Endothelial cell (in vitro differentiated cells): Measurements from ENCODE around the gene TMPO. TPM values are rescaled to one million over a fixed set of nuclear protein-coding genes. Genes with fewer than 3 reads are reported as not detected.
"Not testable (repeated sequence)": the region's sequence is repeated elsewhere in the genome, so short reads cannot be mapped to it uniquely, and the experiment has no call there.

Source experiments
- DNase-seq: peaks from one replicate; pipeline ENCODE4 v3.0.0; 2021; ENCODE audit warnings: low spot score
- H3K27ac Mint-ChIP-seq: one replicate; pipeline ENCODE4 v1.8.0; 2021; ENCODE audit warnings: mixed read lengths, inconsistent platforms; ENCODE audit not compliant: unreplicated experiment
- H3K27me3 Mint-ChIP-seq: one replicate; pipeline ENCODE4 v1.8.0; 2021; ENCODE audit warnings: mild to moderate bottlenecking, moderate library complexity, mixed read lengths, inconsistent platforms; ENCODE audit not compliant: unreplicated experiment
- H3K36me3 Mint-ChIP-seq: one replicate; pipeline ENCODE4 v1.8.0; 2021; ENCODE audit warnings: mild to moderate bottlenecking, low read depth, mixed read lengths, inconsistent platforms; ENCODE audit not compliant: unreplicated experiment
- H3K4me1 Mint-ChIP-seq: one replicate; pipeline ENCODE4 v1.8.0; 2021; ENCODE audit warnings: mild to moderate bottlenecking, mixed read lengths, inconsistent platforms; ENCODE audit not compliant: unreplicated experiment
- H3K4me3 Mint-ChIP-seq: one replicate; pipeline ENCODE4 v1.8.0; 2021; ENCODE audit warnings: mild to moderate bottlenecking, mixed read lengths, inconsistent platforms; ENCODE audit not compliant: unreplicated experiment
- H3K9me3 Mint-ChIP-seq: one replicate; pipeline ENCODE4 v1.8.0; 2021; ENCODE audit warnings: mixed read lengths, inconsistent platforms; ENCODE audit not compliant: unreplicated experiment
- CTCF ChIP-seq: fragments of 200-600 bp; sonication (generic); IDR thresholded peaks from one replicate; pipeline ENCODE4 v1.5.0; 2021; ENCODE audit warnings: antibody characterized with exemption; ENCODE audit not compliant: unreplicated experiment
- total RNA-seq: library from RNA; stranded (reverse); fragmentation: NEBNext Ultra II Directional; extraction: Animal tissue kit (Norgen Biotek cat#: 25700); gene quantifications from one replicate; pipeline ENCODE4 v1.2.1, GENCODE V29; 2021; ENCODE audit not compliant: unreplicated experiment

The TMPO gene
- total RNA-seq, 1 donor from 2014 or later = 125 TPM

- Mint-ChIP-seq H3K9me3 (no peaks in the 10 kb centered on the region), H3K4me1 (peaks cover 18% of the 10 kb centered on the region), H3K36me3 (no peaks in the 10 kb centered on the region), H3K4me3 (no peak overlapping the region), H3K27me3 (peaks cover 1% of the 10 kb centered on the region), H3K27ac (no peak overlapping the region)
- no peak for TF ChIP-seq CTCF
- no peak for DNase-seq
Observed at GRCh38 chr12:98485792-98486340, 29.5 kb upstream of the TMPO start.

GRCh38 chr12:98488416-98488815, 27.0 kb upstream of the TMPO start:
- not testable (repeated sequence) for DNase-seq, H3K27me3 Mint-ChIP-seq, H3K9me3 Mint-ChIP-seq, H3K36me3 Mint-ChIP-seq, H3K27ac Mint-ChIP-seq, H3K4me3 Mint-ChIP-seq
- peaks cover 35% of the 10 kb centered on the region for H3K4me1 Mint-ChIP-seq

GRCh38 chr12:98489176-98489575, 26.2 kb upstream of the TMPO start:
- H3K27ac Mint-ChIP-seq = peak overlapping the region; percentile 15
- TF ChIP-seq CTCF = no peak
- peaks cover 39% of the 10 kb centered on the region for H3K4me1 Mint-ChIP-seq
- no peaks in the 10 kb centered on the region for H3K36me3 Mint-ChIP-seq
- DNase-seq = no peak
- H3K27me3 Mint-ChIP-seq = peaks cover 6% of the 10 kb centered on the region
- peak overlapping the region; percentile 45 for H3K4me3 Mint-ChIP-seq
- no peaks in the 10 kb centered on the region for H3K9me3 Mint-ChIP-seq

GRCh38 chr12:98490501-98491453, 24.6 kb upstream of the TMPO start:
- DNase-seq = peak; percentile 94
- Mint-ChIP-seq H3K4me3 (no peak overlapping the region), H3K36me3 (no peaks in the 10 kb centered on the region), H3K4me1 (peaks cover 39% of the 10 kb centered on the region), H3K27me3 (peaks cover 6% of the 10 kb centered on the region), H3K27ac (peak overlapping the region; percentile 100), H3K9me3 (no peaks in the 10 kb centered on the region)
- peak; percentile 93 for TF ChIP-seq CTCF

GRCh38 chr12:98492580-98493140, 22.7 kb upstream of the TMPO start:
- Mint-ChIP-seq H3K4me1 (peaks cover 36% of the 10 kb centered on the region), H3K9me3 (no peaks in the 10 kb centered on the region), H3K4me3 (peak overlapping the region; percentile 2), H3K27ac (peak overlapping the region; percentile 94), H3K27me3 (peaks cover 9% of the 10 kb centered on the region), H3K36me3 (no peaks in the 10 kb centered on the region)
- no peak for TF ChIP-seq CTCF
- no peak for DNase-seq

GRCh38 chr12:98501266-98501629, 14.1 kb upstream of the TMPO start:
- not testable (repeated sequence) for H3K4me3 Mint-ChIP-seq, DNase-seq, H3K9me3 Mint-ChIP-seq, H3K27ac Mint-ChIP-seq
- peaks cover 22% of the 10 kb centered on the region for H3K4me1 Mint-ChIP-seq
- peaks cover 16% of the 10 kb centered on the region for H3K36me3 Mint-ChIP-seq
- peaks cover 27% of the 10 kb centered on the region for H3K27me3 Mint-ChIP-seq
